NCI-H1436 treated with DMSO at 0.1 percent for 48 hours (cell line): ENCODE data around the gene ADAMTS17.

ENCODE experiments used
- DNase-seq: peaks from one replicate; lab custom pipeline; 2025; lab: John Stamatoyannopoulos, UW

ADAMTS17 gene, protein sequence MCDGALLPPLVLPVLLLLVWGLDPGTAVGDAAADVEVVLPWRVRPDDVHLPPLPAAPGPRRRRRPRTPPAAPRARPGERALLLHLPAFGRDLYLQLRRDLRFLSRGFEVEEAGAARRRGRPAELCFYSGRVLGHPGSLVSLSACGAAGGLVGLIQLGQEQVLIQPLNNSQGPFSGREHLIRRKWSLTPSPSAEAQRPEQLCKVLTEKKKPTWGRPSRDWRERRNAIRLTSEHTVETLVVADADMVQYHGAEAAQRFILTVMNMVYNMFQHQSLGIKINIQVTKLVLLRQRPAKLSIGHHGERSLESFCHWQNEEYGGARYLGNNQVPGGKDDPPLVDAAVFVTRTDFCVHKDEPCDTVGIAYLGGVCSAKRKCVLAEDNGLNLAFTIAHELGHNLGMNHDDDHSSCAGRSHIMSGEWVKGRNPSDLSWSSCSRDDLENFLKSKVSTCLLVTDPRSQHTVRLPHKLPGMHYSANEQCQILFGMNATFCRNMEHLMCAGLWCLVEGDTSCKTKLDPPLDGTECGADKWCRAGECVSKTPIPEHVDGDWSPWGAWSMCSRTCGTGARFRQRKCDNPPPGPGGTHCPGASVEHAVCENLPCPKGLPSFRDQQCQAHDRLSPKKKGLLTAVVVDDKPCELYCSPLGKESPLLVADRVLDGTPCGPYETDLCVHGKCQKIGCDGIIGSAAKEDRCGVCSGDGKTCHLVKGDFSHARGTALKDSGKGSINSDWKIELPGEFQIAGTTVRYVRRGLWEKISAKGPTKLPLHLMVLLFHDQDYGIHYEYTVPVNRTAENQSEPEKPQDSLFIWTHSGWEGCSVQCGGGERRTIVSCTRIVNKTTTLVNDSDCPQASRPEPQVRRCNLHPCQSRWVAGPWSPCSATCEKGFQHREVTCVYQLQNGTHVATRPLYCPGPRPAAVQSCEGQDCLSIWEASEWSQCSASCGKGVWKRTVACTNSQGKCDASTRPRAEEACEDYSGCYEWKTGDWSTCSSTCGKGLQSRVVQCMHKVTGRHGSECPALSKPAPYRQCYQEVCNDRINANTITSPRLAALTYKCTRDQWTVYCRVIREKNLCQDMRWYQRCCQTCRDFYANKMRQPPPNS

DNA sequence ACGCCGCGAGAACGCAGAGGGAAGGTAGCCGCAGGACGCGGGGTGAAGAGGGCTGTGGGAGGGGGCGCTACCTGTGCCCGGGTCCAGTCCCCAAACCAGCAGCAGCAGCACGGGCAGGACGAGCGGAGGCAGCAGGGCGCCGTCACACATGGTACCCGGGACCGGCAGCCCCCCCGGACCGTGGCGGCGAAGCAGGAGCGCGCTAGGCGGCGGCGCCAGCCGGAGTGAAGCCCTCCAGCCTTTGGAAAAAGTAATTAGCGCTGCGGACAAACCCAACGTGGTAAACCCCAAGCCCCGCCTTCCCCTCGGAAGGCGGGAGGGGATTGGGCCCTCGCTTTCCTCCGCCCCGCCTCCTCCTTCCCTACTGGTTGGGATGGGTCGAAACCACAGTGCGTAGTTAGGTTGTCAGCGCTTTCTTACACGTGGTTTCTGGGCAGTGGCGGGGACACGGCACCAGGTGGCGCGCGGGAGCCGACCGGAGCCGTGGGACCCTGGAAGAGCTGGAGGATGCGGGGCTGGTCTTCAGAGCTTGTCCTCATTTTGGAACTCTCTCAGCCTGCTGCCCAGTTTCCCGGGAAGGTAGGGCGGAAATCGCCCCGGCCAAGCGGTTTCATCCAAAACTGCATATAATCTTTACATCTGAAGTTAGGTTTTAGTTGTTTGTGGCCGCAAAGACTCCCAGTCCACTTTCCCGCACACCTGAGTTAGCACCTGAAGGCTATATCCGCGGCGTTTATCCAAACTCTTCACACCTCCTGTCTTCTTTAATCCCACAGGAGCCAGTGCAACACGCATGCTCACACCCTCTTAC is at the start of gene ADAMTS17:
Gene ADAMTS17, minus strand, starts transcription at position 226 of the 811 bp plus-strand sequence. Its CDS starts 76 bp downstream, at position 150.
- peak; percentile 43 for DNase-seq

DNA sequence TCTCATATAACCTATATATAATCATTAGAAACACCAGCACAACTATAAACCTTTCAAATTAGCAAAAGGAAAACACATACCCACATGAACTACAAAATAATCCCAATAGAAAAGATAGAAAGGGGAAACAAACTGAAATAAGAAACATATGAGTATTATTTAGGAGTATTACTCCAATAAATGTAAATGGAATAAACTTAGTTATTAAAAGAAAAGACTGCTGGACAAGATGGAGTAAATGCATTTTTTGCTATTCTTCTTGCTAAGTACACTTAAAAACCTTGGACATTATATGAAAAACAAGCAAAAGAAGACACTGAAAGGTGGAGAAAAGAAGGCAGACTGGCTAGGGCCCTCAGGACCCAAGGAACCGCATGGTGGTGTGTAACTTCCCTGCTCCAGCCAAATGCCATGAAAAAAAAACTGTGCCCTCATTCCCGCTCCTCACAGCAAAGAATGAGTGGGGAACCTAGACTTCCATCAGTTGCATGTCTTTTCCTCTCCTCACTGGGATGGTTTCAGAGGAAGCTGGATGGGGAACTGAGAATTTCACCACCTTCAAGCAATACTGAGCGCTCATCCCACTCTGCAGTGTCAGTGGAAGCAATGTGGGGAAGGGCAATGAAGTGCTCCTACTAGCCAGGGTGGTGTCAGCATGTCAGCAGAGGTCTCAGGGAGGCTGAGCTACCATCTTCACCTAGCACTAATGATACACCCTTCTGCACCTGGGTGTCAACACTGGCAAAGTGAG is 43.7 kb upstream of the ADAMTS17 start:
- no peak for DNase-seq

DNA sequence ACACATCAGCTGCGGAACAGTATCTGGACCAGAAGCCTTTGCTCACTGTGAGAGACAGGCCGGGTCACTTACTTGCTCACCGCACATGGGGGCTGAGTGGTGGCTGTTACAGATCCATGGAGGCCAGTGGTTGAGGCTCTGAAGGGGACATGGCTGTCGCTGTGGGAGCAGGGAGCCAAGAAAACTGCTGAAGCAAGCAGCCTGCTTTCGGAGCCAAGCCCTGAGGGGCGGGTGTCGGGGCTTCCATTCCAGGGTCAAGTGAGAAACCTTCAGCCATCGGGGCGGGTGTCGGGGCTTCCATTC is 42.3 kb upstream of the ADAMTS17 start:
- DNase-seq = no peak

DNA sequence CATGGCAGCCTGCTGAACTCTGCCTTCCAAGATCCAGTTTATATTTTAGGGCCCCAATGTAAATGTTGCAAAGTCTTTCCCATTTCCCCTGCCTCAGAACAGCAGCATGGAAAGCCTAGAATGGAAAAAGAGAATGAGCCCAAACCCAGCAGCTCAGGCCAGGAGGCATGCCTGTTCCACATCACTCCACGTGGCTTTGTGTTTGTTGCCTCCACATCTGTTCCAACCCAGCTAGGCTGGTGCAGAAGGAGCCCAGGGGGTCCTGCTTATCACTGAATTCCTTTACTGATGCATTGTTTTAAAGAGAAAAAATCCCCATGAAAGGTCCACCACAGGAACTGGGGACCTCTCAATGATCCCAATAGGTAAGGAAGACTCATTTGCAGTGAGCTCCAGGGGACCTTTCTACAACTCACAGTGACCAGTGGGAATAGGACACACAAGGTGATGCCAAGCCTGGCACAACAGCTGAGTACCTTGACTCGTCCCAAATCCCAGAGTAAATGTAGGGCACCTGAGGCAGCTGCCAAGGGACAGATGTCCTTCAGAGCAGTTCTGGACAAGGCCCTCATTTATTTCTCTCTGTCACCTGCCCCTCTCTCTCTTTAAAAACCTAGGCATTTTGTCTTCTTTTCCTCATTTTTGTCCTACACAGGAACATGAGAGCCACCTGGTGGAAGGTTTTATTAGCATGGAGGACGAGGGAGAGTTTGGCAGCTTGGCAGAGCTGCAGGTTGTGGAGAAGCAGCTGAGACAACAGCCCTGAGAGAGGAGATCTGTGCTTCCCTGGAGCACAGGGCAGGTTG is 41.7 kb upstream of the ADAMTS17 start:
- no peak for DNase-seq

DNA sequence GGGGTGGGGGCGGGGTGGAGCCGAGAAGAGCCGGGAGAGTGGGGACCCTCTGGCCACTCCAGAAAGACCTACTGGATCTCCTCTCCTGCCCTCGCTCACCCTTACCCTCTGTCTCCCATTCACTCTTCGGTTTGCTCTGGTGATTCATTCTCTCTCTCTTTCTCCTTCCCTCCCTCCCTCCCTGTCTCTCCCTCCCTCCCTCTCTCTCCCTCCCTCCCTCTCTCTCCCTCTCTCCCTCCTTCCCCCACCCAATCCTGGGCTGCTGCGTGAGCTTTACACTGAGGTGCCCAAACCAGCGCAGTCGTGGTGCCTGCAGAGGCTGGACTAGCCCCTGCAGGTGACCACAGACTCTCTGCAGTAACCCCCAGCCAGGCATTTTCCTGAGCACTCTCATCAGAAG is 32.2 kb upstream of the ADAMTS17 start:
- DNase-seq = no peak

DNA sequence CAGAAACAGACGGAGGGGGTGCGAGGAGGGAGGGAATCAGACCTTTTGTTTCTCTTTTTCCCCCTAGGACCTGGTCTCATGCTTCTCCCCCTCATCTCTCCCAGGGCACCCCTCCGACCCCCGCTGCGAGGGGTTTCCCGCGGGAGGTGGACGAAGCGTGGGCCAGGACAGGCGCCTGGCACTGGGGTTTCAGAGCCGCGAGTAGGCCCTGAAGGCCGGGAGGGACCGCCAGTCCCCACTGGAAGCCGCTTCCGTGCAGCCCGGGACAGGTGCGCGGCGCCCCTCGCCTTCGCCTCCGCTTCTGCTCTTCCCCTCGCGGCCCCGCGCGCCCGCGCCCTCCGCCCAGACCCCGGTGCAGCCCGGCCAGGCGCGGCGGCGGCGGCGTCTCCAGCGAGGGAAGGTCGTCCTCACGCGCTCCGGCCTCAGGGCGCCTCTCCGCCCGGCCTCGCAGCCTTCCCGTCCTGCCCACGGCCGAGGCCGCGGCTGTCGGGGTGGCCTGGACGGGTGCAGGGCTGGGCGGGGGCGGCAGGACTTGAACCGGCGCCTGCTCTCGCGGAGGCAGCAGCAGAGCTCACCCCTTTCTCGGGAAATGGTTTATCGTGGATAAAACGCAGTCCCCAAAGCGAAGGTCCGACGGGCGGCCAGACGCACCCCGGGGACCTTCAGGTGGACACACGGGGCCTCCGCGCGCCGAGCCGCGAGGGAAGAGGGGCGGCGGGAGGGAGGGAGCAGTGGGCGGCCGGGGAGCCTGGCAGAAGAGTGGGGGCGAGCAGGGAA is 31.5 kb upstream of the ADAMTS17 start:
- no peak for DNase-seq

DNA sequence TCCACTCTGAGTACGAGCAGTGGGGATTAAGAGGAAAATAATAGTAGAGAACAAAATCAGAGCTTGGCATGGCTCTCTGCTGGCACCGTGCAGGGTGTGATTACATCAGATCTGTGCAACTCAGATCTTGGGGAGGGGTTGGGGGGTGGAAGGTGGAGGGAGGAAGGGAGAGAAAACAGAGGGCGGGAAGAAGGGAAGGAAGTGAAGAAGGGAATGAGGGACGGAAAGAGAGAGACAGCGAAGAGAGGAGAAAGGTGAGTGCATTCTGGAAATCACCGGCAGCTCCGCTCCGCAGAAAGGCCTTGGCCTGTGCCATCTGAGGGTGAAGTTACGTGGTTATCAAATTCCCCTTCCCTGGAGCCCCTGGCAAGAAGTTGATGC is 31.0 kb upstream of the ADAMTS17 start:
- no peak for DNase-seq

DNA sequence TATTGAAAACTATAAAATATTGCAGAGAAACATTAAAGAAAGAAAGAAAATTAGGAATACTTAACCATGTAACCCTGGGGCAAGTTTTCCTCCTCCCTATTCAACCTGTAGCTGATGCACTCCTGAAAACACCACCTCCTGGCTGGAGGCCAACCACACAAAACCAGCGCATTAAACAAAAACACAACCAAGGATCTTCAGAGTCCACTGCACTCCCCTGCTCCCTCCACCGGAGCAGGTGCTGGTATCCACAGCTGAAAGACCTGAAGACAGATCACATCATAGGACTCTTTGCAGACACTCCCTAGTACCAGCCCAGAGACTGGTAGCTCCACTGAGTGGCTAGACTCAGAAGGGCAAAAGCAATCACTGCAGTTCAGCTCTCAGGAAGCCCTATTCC is 13.6 kb upstream of the ADAMTS17 start:
- no peak for DNase-seq

DNA sequence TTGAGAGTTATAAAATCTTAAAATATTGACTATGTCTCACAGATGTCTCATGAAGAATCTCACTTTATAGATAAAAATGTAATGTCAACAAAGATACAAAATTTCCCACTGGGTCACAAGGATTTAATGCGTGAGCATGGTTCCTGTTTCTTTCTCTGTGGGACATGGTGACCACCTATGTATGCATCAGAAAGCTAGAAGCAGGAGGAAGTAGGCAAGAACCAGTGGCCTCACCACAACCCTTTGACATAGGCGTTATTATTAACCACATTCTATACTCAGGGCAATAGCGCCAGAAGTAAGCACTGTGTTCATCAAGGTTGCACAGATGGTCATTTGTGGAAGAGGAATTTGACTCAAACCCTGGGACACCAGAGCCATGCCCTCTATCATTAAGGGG is 11.7 kb upstream of the ADAMTS17 start:
- no peak for DNase-seq

DNA sequence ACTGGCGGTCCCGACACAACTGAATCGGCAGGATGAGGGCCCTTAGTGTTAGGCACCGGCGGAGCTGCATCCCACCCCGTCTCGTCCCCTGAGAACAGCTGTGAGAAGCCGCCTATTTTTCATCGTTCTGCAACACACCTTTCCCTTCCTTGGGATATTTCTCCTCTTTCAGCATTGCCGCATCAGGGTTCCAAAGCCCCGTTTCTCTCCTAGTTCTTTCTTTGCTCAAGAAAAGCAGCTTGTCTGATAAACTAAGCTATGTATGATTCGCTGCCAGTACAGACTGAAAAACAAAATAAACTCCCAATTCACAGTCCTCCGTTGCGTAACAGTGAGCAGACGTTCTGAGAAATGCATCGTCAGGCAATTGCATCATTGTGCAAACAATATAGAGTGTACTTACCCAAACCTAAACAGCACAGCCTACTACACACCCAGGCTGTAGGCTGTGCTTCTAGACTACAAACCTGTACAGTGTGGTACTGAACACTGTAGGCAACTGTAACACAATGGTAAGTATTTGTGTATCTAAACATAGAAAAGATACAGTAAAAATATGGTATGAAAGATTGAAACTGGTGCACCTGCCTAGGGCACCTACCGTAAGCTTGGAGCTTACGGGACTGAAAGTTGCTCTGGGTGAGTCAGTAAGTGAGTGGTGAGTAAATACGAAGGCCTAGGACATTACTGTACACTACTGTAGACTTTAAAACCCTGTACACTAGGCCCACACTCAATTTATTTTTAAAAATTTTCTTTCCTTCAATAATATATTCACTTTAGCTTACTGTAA is 8.9 kb upstream of the ADAMTS17 start:
- DNase-seq = no peak

DNA sequence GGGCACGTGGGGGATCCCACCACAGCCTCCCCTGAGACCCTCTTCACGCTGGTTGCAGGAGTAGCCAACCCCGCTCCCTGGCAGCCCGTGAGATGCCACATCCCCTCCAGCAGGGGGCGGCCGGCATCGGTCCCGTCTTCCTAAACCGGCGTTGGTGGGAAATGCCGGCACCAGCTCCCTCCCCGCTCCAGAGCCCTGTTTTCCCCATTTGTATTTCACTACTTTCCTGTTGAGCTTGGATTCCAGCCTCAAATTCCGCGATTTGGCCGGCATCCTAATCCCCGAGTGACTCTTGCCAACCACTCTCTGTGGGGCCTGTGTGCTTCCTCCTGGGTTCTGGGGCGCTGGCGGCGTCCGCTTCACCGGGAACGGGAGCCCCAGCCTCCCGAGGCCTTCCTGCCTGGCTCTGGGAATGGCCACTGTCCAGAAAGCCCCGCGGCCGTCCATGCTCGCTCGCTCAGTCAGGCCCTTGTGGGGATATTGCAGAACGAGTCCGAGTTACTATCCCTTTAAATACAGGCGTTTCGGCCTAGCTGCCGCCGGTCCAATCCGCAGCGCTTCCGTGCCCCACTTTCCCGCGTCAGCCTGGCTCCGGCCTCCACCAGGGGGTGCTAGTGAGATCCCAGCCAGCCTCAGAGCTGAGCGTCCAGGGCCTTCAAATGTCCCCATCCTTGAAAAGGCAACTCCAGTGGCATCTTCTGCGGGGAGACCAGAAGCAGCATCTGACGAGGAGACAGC is 8.1 kb upstream of the ADAMTS17 start:
- no peak for DNase-seq

DNA sequence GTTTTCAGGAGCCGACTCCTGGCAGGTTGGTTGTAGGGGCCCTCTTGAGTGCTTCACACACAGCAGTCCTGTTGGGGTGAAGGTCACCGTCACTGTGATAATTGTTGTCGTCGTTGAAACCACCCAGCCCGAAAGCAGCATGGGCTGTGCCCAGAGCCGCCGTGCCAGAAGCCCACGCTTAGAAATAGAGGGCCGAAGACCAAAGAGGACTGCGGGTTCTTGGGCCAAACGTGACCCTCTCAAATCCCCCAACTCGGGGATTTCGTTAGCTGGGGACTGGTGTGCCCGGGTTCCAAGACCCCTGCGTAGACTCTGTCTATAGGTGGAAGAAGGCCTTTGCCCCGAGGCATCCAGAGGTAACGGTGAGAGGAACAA is 7.5 kb upstream of the ADAMTS17 start:
- DNase-seq = no peak

DNA sequence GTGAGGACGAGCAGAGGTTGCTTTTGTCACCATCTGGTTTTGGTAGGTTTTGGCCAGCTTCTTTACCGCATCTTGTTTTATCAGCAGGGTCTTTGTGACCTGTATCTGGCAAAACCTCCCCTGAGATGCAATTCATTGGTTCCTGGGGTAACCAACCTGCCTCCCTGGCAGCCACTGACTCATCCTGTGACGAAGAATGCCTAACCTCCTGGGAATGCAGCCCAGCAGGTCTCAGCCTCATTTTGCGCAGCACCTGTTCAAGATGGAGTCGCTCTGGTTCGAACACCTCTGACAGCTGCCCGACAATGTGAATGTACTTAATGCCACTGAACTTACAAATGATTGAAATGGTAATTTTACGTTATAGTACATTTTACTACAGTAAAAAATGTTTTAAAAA is 6.8 kb upstream of the ADAMTS17 start:
- no peak for DNase-seq

DNA sequence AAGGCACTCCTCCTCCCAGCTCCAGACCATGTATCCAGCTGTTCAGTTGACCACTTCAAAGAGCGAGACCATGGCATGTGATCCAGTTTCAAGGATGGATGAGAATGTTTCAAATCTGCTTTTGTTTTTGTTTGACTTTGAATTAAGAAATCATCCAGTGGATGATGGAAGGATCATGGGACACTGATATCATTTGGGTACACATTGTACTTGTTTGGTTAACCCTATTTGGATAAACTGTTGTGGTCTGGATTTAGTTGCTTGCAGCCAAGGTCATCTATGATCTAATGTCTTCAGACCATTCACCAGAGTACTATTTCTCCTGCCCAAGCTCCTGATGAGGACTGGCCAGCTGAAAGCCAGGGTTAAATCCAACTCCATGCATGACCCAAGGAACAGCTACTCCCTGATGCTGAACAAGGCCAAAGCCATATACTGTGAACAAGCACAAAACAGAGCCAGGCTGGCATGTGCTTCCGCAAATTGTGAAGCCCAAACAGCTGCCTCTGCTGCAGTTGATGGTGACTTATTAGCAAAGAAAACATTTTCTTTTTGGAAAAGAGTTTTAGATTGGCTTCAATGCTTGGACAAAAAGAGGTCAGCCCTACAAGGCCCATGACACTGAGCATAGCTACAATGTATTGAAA is 5.2 kb upstream of the ADAMTS17 start:
- DNase-seq = no peak

DNA sequence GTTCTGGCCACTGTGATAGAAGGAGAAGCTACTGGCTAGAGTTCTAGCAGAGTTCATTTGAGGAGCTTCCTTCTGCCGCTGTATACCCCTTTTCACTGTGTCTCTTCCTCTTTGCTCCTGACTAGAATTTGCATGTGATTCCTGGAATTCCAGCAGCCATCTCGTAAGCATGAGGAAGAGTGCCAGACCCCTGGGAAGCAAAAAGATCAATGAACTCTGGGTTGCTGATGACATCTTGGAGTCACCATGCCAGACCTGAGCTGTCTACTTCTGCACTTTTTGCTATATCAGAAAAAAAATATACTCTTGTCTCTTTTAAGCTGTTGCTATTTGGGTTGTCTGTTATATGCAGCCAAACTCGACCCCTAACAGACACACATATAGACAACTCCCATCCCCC is 3.7 kb upstream of the ADAMTS17 start:
- DNase-seq = no peak

DNA sequence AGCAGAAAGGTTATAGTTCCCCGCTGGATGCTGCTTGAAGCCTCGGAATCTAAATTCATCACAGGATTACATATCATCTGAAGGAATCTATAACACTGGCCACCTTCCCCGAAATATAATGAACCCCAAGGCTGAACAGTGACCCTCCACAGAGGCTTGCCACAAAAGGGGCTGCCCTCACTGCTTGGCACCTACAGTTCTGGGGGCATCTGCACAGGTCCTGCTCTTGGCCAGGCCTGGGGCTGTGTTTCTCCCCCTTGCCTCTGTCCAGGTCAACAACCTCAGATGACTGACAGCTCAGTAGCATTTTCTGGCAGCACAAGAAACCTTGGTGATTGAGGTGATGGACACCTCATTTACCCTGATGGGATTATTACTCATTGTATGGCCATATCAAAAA is 1.5 kb upstream of the ADAMTS17 start:
- DNase-seq = no peak

DNA sequence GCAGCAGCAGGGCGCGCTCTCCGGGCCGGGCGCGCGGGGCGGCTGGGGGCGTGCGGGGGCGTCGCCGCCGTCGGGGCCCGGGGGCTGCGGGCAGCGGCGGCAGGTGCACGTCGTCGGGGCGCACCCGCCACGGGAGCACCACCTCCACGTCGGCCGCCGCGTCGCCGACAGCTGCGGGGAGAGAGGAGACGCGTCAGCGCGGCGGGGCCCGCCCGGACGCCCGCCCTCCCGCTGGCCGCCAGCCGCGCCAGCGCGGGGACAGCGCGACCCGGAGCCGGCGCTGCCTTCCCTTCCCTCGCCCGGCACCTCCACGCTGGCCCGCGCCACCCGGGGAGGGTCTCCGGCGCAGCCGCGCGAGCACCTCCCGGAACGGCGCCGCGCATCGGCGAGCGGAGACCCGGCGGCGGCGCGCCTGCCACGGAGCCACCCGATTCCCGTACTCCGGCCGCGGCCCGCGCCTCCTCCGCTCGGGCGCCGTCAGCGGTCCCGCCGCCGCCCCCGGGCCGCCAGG is 481 bp downstream of the ADAMTS17 start:
- no peak for DNase-seq
